Astrocyte (in vitro differentiated cells and primary cell): Measurements from ENCODE around the gene SON. TPM values are rescaled to one million over a fixed set of nuclear protein-coding genes. Genes with fewer than 3 reads are reported as not detected.
A peak's percentile ranks its signal among the peaks of the same experiment; 100 is the strongest.

ENCODE experiments used
- DNase-seq: peaks from one replicate; pipeline ENCODE4 v3.0.0-alpha.2; 2010; ENCODE audit warnings: low read depth
- FAIRE-seq: peaks from 2 replicates; lab custom pipeline; 2011; peaks lifted over from hg19 to GRCh38; lab: Jason Lieb, UNC
- H2AFZ ChIP-seq: 2 replicates; pipeline ENCODE4 v1.6.0; 2012; ENCODE audit warnings: low read depth, low read length, inconsistent platforms
- H3K27ac ChIP-seq: 2 replicates; pipeline ENCODE4 v1.5.1; 2011; ENCODE audit warnings: low read depth, low read length, inconsistent platforms
- H3K27me3 ChIP-seq: 2 replicates; pipeline ENCODE4 v1.6.0; 2011; ENCODE audit warnings: low read length, inconsistent platforms; ENCODE audit not compliant: insufficient read depth
- H3K36me3 ChIP-seq: 2 replicates; pipeline ENCODE4 v1.5.1; 2011; ENCODE audit warnings: low read length, inconsistent platforms; ENCODE audit not compliant: insufficient read depth
- H3K4me1 ChIP-seq: 2 replicates; pipeline ENCODE4 v1.5.1; 2011; ENCODE audit warnings: low read length, inconsistent platforms; ENCODE audit not compliant: insufficient read depth
- H3K4me2 ChIP-seq: 2 replicates; pipeline ENCODE4 v1.6.0; 2012; ENCODE audit warnings: low read length, inconsistent platforms
- H3K4me3 ChIP-seq: 2 replicates; pipeline ENCODE4 v1.5.1; 2011; ENCODE audit warnings: low read depth, mild to moderate bottlenecking, low read length, inconsistent platforms; ENCODE audit not compliant: insufficient read depth
- H3K79me2 ChIP-seq: 2 replicates; pipeline ENCODE4 v1.6.0; 2012; ENCODE audit warnings: mild to moderate bottlenecking, low read length, inconsistent platforms; ENCODE audit not compliant: insufficient read depth
- H3K9ac ChIP-seq: 2 replicates; pipeline ENCODE4 v1.6.0; 2012; ENCODE audit warnings: mild to moderate bottlenecking, low read length, inconsistent platforms
- H3K9me3 ChIP-seq: 2 replicates; pipeline ENCODE4 v1.5.1; 2012; ENCODE audit warnings: low read depth, mild to moderate bottlenecking, low read length, inconsistent platforms; ENCODE audit not compliant: insufficient read depth
- H4K20me1 ChIP-seq: 2 replicates; pipeline ENCODE4 v1.6.0; 2012; ENCODE audit warnings: low read length, inconsistent platforms; ENCODE audit not compliant: insufficient read depth
- H3K27ac Mint-ChIP-seq: one replicate; pipeline ENCODE4 v1.8.0; 2021; ENCODE audit warnings: mild to moderate bottlenecking, mixed read lengths; ENCODE audit not compliant: unreplicated experiment
- H3K27me3 Mint-ChIP-seq: one replicate; pipeline ENCODE4 v1.8.0; 2021; ENCODE audit warnings: low read depth, mixed read lengths; ENCODE audit not compliant: unreplicated experiment
- H3K36me3 Mint-ChIP-seq: one replicate; pipeline ENCODE4 v1.8.0; 2021; ENCODE audit warnings: low read depth, mixed read lengths; ENCODE audit not compliant: unreplicated experiment
- H3K4me1 Mint-ChIP-seq: one replicate; pipeline ENCODE4 v1.8.0; 2021; ENCODE audit warnings: low read depth, mixed read lengths; ENCODE audit not compliant: unreplicated experiment
- H3K4me3 Mint-ChIP-seq: one replicate; pipeline ENCODE4 v1.8.0; 2021; ENCODE audit warnings: mild to moderate bottlenecking, moderate library complexity, mixed read lengths; ENCODE audit not compliant: unreplicated experiment
- H3K9me3 Mint-ChIP-seq: one replicate; pipeline ENCODE4 v1.8.0; 2021; ENCODE audit warnings: mild to moderate bottlenecking, mixed read lengths; ENCODE audit not compliant: unreplicated experiment
- CTCF ChIP-seq: IDR thresholded peaks from 2 replicates; pipeline ENCODE4 v1.5.1; 2011; ENCODE audit warnings: low read depth, mild to moderate bottlenecking, inconsistent platforms, low read length, moderate library complexity; ENCODE audit not compliant: insufficient read depth
- EZH2 ChIP-seq: IDR thresholded peaks from 2 replicates; pipeline ENCODE4 v1.6.1; 2012; ENCODE audit warnings: mild to moderate bottlenecking, low read length, inconsistent platforms; ENCODE audit not compliant: insufficient read depth
- total RNA-seq: library from RNA; stranded (reverse); gene quantifications from 2 replicates; pipeline ENCODE4 v1.2.1, GENCODE V29; 2021

SON gene
- total RNA-seq, 1 donor from 2014 or later = 290 TPM

- DNase-seq (peak; percentile 57), FAIRE-seq (no peak)
- Histone ChIP-seq H3K9me3 (no peaks in the 10 kb centered on the region), H2AFZ (peak within 1 kb of the TSS; percentile 90), H3K9ac (peak within 1 kb of the TSS; percentile 90), H3K4me3 (peak within 1 kb of the TSS; percentile 77), H3K36me3 (peaks cover 11% of the 10 kb centered on the region), H3K27me3 (no peaks in the 10 kb centered on the region), H3K4me1 (peaks cover 11% of the 10 kb centered on the region), H3K27ac (peak within 1 kb of the TSS; percentile 86), H3K4me2 (peak within 1 kb of the TSS; percentile 94), H3K79me2 (peaks cover 34% of the 10 kb centered on the region), H4K20me1 (no peaks in the 10 kb centered on the region)
- TF ChIP-seq EZH2 (no peak), CTCF (no peak)
- Mint-ChIP-seq H3K4me1 (peaks cover 4% of the 10 kb centered on the region), H3K36me3 (peaks cover 4% of the 10 kb centered on the region), H3K4me3 (peak within 1 kb of the TSS; percentile 88), H3K9me3 (no peaks in the 10 kb centered on the region), H3K27ac (peak within 1 kb of the TSS; percentile 69), H3K27me3 (no peaks in the 10 kb centered on the region)
Measured at GRCh38 chr21:33588485-33589335, 45.9 kb downstream of the SON start, which contains the start of gene DONSON. TSS of gene DONSON (minus strand) at chr21:33588684. CDS start at chr21:33588641, 43 bp downstream.

- no peak overlapping the region for H3K4me3 Mint-ChIP-seq
- H3K9me3 Mint-ChIP-seq = no peaks in the 10 kb centered on the region
- Histone ChIP-seq H3K9me3 (no peaks in the 10 kb centered on the region), H3K27me3 (no peaks in the 10 kb centered on the region), H3K9ac (no peak overlapping the region), H3K79me2 (no peaks in the 10 kb centered on the region), H3K4me3 (no peak overlapping the region), H3K4me1 (no peaks in the 10 kb centered on the region), H4K20me1 (no peaks in the 10 kb centered on the region), H3K27ac (no peak overlapping the region), H2AFZ (no peak overlapping the region), H3K4me2 (no peak overlapping the region), H3K36me3 (peaks cover 36% of the 10 kb centered on the region)
- peaks cover 9% of the 10 kb centered on the region for H3K36me3 Mint-ChIP-seq
- FAIRE-seq (no peak), DNase-seq (no peak)
- no peak overlapping the region for H3K27ac Mint-ChIP-seq
- H3K4me1 Mint-ChIP-seq = no peaks in the 10 kb centered on the region
- no peak for TF ChIP-seq CTCF
- no peak for TF ChIP-seq EZH2
- H3K27me3 Mint-ChIP-seq = no peaks in the 10 kb centered on the region
Measured at GRCh38 chr21:33598051-33598450, 55.2 kb downstream of the SON start.

- Mint-ChIP-seq H3K4me3 (no peak overlapping the region), H3K27ac (no peak overlapping the region)
- FAIRE-seq = no peak
Measured at GRCh38 chr21:33608559-33608958, 65.7 kb downstream of the SON start.

More at GRCh38 chr21:33608559-33608958, 65.7 kb downstream of the SON start:
- no peaks in the 10 kb centered on the region for H4K20me1 ChIP-seq
- H3K9me3 ChIP-seq = no peaks in the 10 kb centered on the region
- TF ChIP-seq EZH2 (no peak), CTCF (no peak)
- no peaks in the 10 kb centered on the region for H3K9me3 Mint-ChIP-seq
- H2AFZ ChIP-seq = no peak overlapping the region
- H3K4me3 ChIP-seq = no peak overlapping the region
- H3K9ac ChIP-seq = no peak overlapping the region
- DNase-seq = peak; percentile 6
- H3K27ac ChIP-seq = peak overlapping the region; percentile 4
- H3K36me3 ChIP-seq = peaks cover 4% of the 10 kb centered on the region
- no peaks in the 10 kb centered on the region for H3K4me1 ChIP-seq
- no peaks in the 10 kb centered on the region for H3K27me3 Mint-ChIP-seq
- H3K4me2 ChIP-seq = peak overlapping the region; percentile 15
- H3K4me1 Mint-ChIP-seq = no peaks in the 10 kb centered on the region
- no peaks in the 10 kb centered on the region for H3K27me3 ChIP-seq
- peaks cover 3% of the 10 kb centered on the region for H3K36me3 Mint-ChIP-seq
- no peaks in the 10 kb centered on the region for H3K79me2 ChIP-seq
